Skeletal muscle satellite cell (primary cell): ENCODE data around the gene FAM210A.
"Not testable (repeated sequence)": the region's sequence is repeated elsewhere in the genome, so short reads cannot be mapped to it uniquely, and the experiment has no call there.

ENCODE experiments used
- H3K27me3 ChIP-seq: 2 replicates; pipeline ENCODE4 v1.7.0; 2013; ENCODE audit warnings: low read length; ENCODE audit not compliant: control insufficient read depth, insufficient read depth
- H3K36me3 ChIP-seq: 2 replicates; pipeline ENCODE4 v1.7.0; 2013; ENCODE audit warnings: mild to moderate bottlenecking, control low read depth, low read length; ENCODE audit not compliant: insufficient read depth
- H3K4me1 ChIP-seq: 2 replicates; pipeline ENCODE4 v1.7.0; 2013; ENCODE audit warnings: low read length; ENCODE audit not compliant: control insufficient read depth, insufficient read depth
- H3K4me2 ChIP-seq: 2 replicates; pipeline ENCODE4 v1.7.0; 2013; ENCODE audit warnings: mild to moderate bottlenecking, low read length
- H3K4me3 ChIP-seq: 2 replicates; pipeline ENCODE4 v1.7.0; 2013; ENCODE audit warnings: low read length
- H3K9ac ChIP-seq: 2 replicates; pipeline ENCODE4 v1.7.0; 2013; ENCODE audit warnings: mild to moderate bottlenecking, low read depth, low read length, moderate library complexity
- H3K9me3 ChIP-seq: replicated peaks from 2 replicates; pipeline ENCODE4 v1.7.0; 2013; ENCODE audit warnings: mild to moderate bottlenecking, control low read depth, low read length

FAM210A gene

DNA sequence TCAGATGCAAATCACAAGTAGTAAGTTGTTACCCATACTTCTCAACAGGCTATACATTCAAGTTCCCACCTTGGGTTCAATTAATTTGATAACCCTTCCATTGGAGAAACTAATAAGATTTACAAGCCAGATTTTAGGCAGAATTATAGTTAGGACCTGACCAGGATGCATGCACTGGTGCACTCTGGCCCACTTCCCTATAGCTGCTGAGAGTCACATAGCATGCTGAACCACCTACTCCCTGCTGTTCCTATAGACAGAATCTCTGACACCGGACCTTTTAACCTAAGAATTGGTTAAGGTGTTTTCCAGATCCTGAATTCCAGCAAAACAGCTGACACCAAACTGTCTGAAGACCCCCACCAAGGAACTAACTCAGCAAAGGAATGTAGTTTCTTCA lies 26.2 kb downstream of the FAM210A start:
- Histone ChIP-seq H3K36me3 (no peaks in the 10 kb centered on the region), H3K4me1 (no peaks in the 10 kb centered on the region), H3K27me3 (no peaks in the 10 kb centered on the region), H3K9me3 (peaks cover 6% of the 10 kb centered on the region), H3K4me3 (no peak overlapping the region), H3K4me2 (no peak overlapping the region), H3K9ac (no peak overlapping the region)

DNA sequence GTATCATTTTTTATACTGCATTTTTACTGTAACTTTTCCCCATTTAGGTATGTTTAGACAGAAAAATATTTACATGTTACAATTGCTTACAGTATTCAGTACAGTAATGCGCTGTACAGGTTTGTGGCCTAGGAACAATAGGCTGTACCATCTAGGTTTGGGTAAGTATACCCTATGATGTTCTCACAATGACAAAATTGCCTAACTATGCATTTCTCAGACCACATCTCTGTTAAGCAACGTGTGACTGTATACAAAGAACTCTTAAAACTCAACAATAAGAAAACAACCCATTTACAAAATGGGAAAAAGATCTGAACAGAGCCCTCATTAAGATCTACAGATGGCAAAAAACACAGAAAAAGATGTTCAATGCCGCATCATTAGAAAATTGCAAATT lies 29.4 kb downstream of the FAM210A start:
- H3K36me3 ChIP-seq, result no peaks in the 10 kb centered on the region
- no peaks in the 10 kb centered on the region for H3K27me3 ChIP-seq
- H3K9ac ChIP-seq, result no peak overlapping the region
- no peak overlapping the region for H3K4me2 ChIP-seq
- peaks cover 6% of the 10 kb centered on the region for H3K9me3 ChIP-seq
- no peaks in the 10 kb centered on the region for H3K4me1 ChIP-seq
- H3K4me3 ChIP-seq, result no peak overlapping the region

DNA sequence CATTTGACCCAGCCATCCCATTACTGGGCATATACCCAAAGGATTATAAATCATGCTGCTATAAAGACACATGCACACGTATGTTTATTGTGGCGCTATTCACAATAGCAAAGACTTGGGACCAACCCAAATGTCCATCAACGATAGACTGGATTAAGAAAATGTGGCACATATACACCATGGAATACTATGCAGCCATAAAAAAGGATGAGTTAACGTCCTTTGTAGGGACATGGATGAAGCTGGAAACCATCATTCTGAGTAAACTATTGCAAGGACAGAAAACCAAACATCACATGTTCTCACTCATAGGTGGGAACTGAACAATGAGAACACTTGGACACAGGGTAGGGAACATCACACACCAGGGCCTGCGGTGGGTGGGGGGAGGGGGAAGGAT lies 31.0 kb downstream of the FAM210A start:
- H3K27me3 ChIP-seq, H3K36me3 ChIP-seq, H3K9ac ChIP-seq, H3K9me3 ChIP-seq, H3K4me1 ChIP-seq, H3K4me2 ChIP-seq, H3K4me3 ChIP-seq: not testable (repeated sequence)

DNA sequence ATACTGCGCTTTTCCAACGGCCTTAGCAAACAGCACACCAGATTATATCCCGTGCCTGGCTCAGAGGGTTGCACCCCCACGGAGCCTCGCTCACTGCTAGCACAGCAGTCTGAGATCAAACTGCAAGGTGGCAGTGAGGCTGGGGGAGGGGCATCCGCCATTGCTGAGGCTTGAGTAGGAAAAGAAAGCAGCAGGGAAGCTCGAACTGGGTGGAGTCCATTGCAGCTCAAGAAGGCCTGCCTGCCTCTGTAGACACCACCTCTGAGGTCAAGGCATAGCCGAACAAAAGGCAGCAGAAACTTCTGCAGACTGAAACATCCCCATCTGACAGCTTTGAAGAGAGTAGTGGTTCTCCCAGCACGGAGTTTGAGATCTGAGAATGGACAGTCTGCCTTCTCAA lies 36.3 kb downstream of the FAM210A start:
- not testable (repeated sequence) for H3K4me1 ChIP-seq, H3K27me3 ChIP-seq, H3K36me3 ChIP-seq, H3K4me3 ChIP-seq, H3K4me2 ChIP-seq, H3K9me3 ChIP-seq, H3K9ac ChIP-seq

DNA sequence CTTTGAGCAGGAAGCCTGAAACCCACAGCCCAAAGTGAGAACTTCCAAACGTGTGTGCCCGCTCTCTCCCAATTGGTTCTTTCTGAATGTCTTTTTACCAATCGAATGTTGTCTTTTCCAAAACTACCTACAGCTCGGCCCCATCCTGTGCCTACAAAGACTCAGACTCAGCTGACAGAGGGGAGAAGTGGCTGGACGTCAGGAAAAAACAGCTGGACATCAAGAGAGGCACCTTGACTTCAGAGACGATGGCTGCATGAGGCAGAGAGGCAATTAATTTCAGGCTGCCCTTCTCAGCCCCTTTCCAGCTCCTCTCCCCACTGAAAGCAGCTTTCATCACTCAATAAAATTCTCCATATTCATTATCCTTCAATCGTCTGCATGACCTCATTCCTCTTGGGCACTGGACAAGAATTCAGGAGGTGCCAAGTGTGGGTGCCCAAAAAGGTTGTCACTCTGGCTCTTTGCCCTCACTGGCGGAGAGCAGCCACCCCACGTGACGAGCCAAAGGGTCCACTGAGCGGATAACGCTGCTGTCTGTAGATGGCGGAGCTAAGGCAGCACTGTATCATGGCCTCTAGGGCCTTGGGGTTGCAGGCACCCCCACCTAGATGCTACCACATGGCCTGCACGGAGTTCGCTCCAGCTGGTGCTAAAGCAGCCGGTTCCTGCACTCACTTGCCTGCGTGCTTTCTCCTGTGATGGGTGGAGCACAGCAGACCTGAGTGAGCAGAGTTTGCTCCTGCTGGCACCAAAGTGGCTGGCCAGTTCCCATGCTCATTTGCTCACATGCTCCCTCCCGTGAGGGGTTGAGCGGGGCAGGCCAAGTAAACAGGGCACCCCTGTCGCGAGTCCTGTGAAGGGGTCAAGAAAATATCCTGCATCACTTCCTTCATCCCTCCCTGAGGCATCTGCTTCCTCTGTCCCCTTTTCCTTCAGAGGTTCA lies 37.9 kb downstream of the FAM210A start:
- Histone ChIP-seq H3K9me3 (no peaks in the 10 kb centered on the region), H3K27me3 (no peaks in the 10 kb centered on the region), H3K4me1 (peaks cover 3% of the 10 kb centered on the region), H3K36me3 (no peaks in the 10 kb centered on the region), H3K4me2 (no peak overlapping the region), H3K9ac (no peak overlapping the region), H3K4me3 (no peak overlapping the region)

DNA sequence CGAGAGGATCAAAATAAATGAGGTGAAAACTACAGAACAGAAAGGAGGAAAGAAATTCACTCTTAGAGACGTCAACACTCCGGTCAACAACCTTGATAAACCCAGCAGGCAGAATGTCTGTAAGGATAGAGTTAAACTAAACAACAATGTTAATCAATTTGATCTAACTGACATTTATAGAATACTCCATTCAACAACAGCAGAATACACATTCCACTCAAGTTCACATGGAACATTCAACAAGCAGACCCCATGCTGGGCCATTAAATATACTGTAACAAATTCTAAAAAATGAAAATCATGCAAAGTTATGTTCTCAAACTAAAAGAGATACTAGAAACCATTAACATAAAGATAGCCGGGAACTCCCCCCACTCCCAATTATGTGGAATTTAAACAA lies 41.8 kb downstream of the FAM210A start:
- Histone ChIP-seq H3K9me3 (no peaks in the 10 kb centered on the region), H3K4me3 (no peak overlapping the region), H3K36me3 (peaks cover 6% of the 10 kb centered on the region), H3K9ac (no peak overlapping the region), H3K27me3 (no peaks in the 10 kb centered on the region), H3K4me2 (no peak overlapping the region), H3K4me1 (peaks cover 3% of the 10 kb centered on the region)

DNA sequence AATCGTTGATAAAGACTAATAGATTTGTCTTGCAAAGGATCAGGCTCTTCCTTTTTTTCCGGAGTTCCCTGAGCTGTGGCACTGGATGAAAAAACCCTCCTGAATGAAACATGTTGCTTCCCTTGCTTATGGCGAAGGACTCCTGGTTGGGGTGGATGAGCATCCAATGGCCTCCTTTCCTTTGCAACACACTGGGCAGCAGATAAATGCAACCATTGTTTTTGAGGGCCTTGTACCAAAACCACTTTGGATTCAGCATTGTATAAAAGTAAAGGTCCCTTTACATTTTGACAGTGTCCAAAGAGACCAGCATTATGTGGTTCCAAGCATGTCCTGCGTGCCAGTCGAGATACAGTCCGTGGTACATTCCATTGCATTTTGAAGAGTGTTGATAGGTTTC lies 44.7 kb downstream of the FAM210A start:
- Histone ChIP-seq H3K9me3 (no peaks in the 10 kb centered on the region), H3K4me3 (no peak overlapping the region), H3K36me3 (peaks cover 8% of the 10 kb centered on the region), H3K4me1 (peaks cover 3% of the 10 kb centered on the region), H3K4me2 (no peak overlapping the region), H3K9ac (no peak overlapping the region), H3K27me3 (no peaks in the 10 kb centered on the region)

DNA sequence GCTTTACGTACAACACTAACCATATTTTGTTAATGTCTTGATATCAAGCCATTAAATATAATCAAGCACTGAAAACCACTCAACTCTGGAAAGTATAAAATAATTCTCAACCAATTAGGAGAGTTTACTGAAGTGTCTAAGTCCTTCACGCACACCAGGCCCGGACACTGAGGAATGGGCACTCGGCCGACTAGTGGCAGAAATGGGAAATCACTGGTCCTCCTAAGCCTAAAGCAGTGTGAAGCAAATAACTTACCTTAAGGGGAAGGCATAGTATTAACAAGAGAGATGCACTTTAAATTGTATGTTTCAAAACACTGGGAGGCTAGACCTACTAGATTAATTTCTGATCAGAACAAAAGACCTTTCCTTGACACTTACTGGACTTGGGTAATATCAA lies 45.7 kb downstream of the FAM210A start:
- peaks cover 8% of the 10 kb centered on the region for H3K36me3 ChIP-seq
- no peaks in the 10 kb centered on the region for H3K27me3 ChIP-seq
- H3K4me3 ChIP-seq, result no peak overlapping the region
- no peak overlapping the region for H3K4me2 ChIP-seq
- no peaks in the 10 kb centered on the region for H3K4me1 ChIP-seq
- no peak overlapping the region for H3K9ac ChIP-seq
- no peaks in the 10 kb centered on the region for H3K9me3 ChIP-seq

DNA sequence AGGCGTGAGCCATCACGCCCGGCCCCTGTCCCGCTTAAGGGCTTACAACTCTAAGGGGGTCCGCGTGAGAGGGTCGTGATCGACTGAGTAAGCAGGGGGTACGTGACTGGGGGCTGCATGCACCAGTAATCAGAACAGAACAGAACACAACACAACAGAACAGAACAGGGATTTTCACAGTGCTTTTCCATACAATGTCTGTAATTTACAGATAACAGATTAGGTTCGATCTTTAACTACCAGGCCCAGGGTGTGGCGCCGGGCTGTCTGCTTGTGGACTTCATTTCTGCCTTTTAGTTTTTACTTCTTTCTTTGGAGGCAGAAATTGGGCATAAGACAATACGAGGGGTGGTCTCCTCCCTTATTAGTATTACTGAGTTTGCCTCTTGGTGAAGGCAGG lies 49.0 kb downstream of the FAM210A start:
- not testable (repeated sequence) for H3K36me3 ChIP-seq, H3K4me1 ChIP-seq, H3K4me3 ChIP-seq, H3K9ac ChIP-seq, H3K4me2 ChIP-seq, H3K9me3 ChIP-seq, H3K27me3 ChIP-seq

DNA sequence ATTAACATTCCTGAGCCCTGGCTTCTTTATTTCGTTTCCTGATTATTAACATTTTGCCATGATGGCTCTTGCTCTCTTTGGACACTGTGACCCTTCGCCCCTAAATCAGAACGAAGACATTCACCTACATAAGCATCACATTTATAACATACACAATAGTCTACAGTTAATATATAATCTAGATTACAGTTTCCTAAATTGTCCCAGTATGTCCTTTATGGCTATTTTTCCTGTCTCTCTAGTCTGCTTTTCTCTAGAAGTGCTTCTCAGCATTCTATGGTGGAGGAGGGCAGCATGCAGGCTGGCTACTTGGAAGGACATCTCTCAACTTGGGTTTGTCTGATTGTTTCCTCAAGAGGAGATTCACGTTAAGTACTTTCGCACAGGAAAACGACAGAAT lies 49.9 kb downstream of the FAM210A start:
- H3K9ac ChIP-seq, result no peak overlapping the region
- peaks cover 8% of the 10 kb centered on the region for H3K36me3 ChIP-seq
- H3K4me3 ChIP-seq, result no peak overlapping the region
- H3K9me3 ChIP-seq, result no peaks in the 10 kb centered on the region
- no peaks in the 10 kb centered on the region for H3K4me1 ChIP-seq
- H3K27me3 ChIP-seq, result no peaks in the 10 kb centered on the region
- no peak overlapping the region for H3K4me2 ChIP-seq

DNA sequence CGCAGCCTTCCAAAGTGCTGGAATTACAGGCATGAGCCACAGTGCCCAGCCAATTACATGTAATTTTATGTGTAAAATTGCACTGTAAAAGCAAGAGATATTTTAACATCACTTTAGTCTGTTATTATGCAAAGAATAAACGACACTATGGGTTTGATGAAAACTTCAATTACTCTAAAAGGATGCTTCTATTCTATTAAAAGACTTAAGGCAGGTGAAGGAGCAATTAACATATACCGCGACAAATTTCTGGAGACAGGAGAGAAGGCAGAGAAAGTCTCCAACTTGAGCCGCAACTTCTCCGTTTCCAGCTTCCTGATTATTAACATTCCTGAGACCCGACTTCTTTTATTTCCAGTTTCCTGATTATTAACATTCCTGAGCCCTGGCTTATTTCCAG lies 53.7 kb downstream of the FAM210A start:
- Histone ChIP-seq H3K4me1 (no peaks in the 10 kb centered on the region), H3K36me3 (no peaks in the 10 kb centered on the region), H3K4me3 (no peak overlapping the region), H3K9me3 (no peaks in the 10 kb centered on the region), H3K9ac (no peak overlapping the region), H3K27me3 (no peaks in the 10 kb centered on the region), H3K4me2 (no peak overlapping the region)

DNA sequence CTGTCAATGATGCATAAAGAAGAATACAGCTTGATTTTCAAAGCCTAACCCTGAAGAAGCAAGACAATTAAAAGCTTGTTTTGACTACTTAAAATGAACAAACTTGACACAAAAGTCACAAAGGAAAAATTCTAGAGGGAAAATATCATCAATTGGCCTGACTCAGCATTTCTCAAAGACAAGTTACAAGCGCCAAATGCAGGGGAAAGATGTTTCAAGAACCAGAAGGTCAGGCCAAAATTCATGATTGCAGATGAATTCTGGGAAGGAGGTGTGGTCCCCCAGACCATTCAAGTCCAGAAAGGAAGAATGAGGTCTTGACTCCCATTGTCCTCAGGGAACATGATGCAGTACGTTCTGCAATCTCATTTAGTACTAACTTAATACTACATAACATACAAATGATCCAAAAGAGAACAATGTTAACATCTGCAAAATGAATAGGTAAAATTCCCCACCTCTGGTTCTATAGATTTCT lies 64.5 kb downstream of the FAM210A start:
- H3K9ac ChIP-seq, result no peak overlapping the region
- H3K27me3 ChIP-seq, result no peaks in the 10 kb centered on the region
- H3K36me3 ChIP-seq, result peaks cover 21% of the 10 kb centered on the region
- H3K4me1 ChIP-seq, result no peaks in the 10 kb centered on the region
- no peak overlapping the region for H3K4me3 ChIP-seq
- H3K9me3 ChIP-seq, result no peaks in the 10 kb centered on the region
- no peak overlapping the region for H3K4me2 ChIP-seq
